ENCODE data around the gene MIP.

DNA sequence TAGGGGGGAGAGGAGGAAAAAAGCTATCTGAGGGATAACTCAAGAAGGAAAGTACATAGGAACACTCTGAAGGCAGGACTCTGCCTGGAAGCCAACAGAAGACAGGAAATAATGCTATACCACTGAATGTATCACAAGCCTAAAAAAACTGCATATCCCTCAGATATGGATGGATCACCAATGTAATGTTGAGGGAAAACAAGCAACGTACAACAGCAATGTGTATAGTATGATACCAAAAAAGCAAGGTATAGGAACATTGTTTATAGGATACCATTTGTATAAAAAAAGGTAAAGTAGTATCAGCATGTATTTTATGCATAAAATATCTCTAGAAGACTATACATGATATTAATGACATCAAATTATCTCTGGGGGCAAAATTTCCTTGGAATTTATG is 30.1 kb upstream of the MIP start:
- TF ChIP-seq CTCF (IDR thresholded peaks at IDR 0.05) (no peak), POLR2AphosphoS5 (IDR thresholded peaks at IDR 0.05; ENCODE audit: low read depth, low read length) (no peak), TCF7L2 (IDR thresholded peaks at IDR 0.05; ENCODE audit: low read depth, low read length) (no peak), SIN3A (IDR thresholded peaks at IDR 0.05; ENCODE audit: borderline replicate concordance, insufficient read depth, low read depth, low read length) (no peak)
- TF ChIP-seq, protein P1, sequence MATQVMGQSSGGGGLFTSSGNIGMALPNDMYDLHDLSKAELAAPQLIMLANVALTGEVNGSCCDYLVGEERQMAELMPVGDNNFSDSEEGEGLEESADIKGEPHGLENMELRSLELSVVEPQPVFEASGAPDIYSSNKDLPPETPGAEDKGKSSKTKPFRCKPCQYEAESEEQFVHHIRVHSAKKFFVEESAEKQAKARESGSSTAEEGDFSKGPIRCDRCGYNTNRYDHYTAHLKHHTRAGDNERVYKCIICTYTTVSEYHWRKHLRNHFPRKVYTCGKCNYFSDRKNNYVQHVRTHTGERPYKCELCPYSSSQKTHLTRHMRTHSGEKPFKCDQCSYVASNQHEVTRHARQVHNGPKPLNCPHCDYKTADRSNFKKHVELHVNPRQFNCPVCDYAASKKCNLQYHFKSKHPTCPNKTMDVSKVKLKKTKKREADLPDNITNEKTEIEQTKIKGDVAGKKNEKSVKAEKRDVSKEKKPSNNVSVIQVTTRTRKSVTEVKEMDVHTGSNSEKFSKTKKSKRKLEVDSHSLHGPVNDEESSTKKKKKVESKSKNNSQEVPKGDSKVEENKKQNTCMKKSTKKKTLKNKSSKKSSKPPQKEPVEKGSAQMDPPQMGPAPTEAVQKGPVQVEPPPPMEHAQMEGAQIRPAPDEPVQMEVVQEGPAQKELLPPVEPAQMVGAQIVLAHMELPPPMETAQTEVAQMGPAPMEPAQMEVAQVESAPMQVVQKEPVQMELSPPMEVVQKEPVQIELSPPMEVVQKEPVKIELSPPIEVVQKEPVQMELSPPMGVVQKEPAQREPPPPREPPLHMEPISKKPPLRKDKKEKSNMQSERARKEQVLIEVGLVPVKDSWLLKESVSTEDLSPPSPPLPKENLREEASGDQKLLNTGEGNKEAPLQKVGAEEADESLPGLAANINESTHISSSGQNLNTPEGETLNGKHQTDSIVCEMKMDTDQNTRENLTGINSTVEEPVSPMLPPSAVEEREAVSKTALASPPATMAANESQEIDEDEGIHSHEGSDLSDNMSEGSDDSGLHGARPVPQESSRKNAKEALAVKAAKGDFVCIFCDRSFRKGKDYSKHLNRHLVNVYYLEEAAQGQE (IDR thresholded peaks at IDR 0.05; ENCODE audit: insufficient read depth in 1 of 2, low read depth in 2 of 2, low read length in 1 of 2): no peak
